OCI-LY3 (cell line): ENCODE results near the gene DENND1A.

Experiments used
- H2AFZ ChIP-seq: fragments of 200-600, 300-600 bp; shearing (Covaris generic); 2 replicates; pipeline ENCODE4 v1.6.0; 2014; ENCODE audit warnings: antibody characterized with exemption, low read depth, low read length
- H3K27ac ChIP-seq: fragments of 200-600, 300-600 bp; sonication (generic); 2 replicates; pipeline ENCODE4 v1.5.1; 2014; ENCODE audit warnings: mild to moderate bottlenecking, low read length, moderate library complexity, mixed read lengths
- H3K27me3 ChIP-seq: fragments of 200-600, 300-600 bp; sonication (generic); 2 replicates; pipeline ENCODE4 v1.6.1; 2014; ENCODE audit warnings: low read depth, low read length, mixed read lengths
- H3K36me3 ChIP-seq: fragments of 200-600, 300-600 bp; sonication (generic); replicated peaks from 2 replicates; pipeline ENCODE3; 2014; ENCODE audit warnings: low read depth, low read length, mixed read lengths
- H3K4me1 ChIP-seq: fragments of 300-600, 200-600 bp; sonication (generic); 2 replicates; pipeline ENCODE4 v1.6.1; 2014; ENCODE audit warnings: low read length, mixed read lengths
- H3K4me2 ChIP-seq: fragments of 200-600, 300-600 bp; sonication (generic); 2 replicates; pipeline ENCODE4 v1.6.1; 2014; ENCODE audit warnings: low read length, mixed read lengths
- H3K4me3 ChIP-seq: fragments of 300-600, 200-600 bp; sonication (generic); 2 replicates; pipeline ENCODE4 v1.5.1; 2014; ENCODE audit warnings: antibody characterized with exemption, mild to moderate bottlenecking, low read length, moderate library complexity
- H3K79me2 ChIP-seq: fragments of 300-600, 200-600 bp; shearing (Covaris generic); 2 replicates; pipeline ENCODE4 v1.6.1; 2014; ENCODE audit warnings: mild to moderate bottlenecking, low read length, mixed read lengths
- H3K9ac ChIP-seq: fragments of 300-600, 200-600 bp; shearing (Covaris generic); 2 replicates; pipeline ENCODE4 v1.6.0; 2014; ENCODE audit warnings: mild to moderate bottlenecking, low read length, moderate library complexity
- H3K9me3 ChIP-seq: fragments of 200-600, 300-600 bp; shearing (Covaris generic); 2 replicates; pipeline ENCODE4 v1.6.1; 2014; ENCODE audit warnings: low read length, mixed read lengths; ENCODE audit not compliant: insufficient read depth
- H4K20me1 ChIP-seq: fragments of 200-600, 300-600 bp; sonication (generic); 2 replicates; pipeline ENCODE4 v1.6.1; 2016; ENCODE audit warnings: low read length, mixed read lengths; ENCODE audit not compliant: insufficient read depth
- CTCF ChIP-seq: fragments of 200-600, 300-600 bp; sonication (generic); IDR thresholded peaks from 2 replicates; pipeline ENCODE4 v1.5.1; 2014; ENCODE audit warnings: antibody characterized with exemption, low read length, low read depth
- EZH2phosphoT487 ChIP-seq: fragments of 200-600 bp; shearing (Covaris generic); IDR thresholded peaks from 2 replicates; pipeline ENCODE4 v1.6.1; 2018; ENCODE audit warnings: antibody characterized with exemption, mixed run types, low read depth

Gene DENND1A

GRCh38 chr9:123354806-123355508 is 575.0 kb downstream of the DENND1A start:
- Histone ChIP-seq H3K27me3 (peaks cover 15% of the 10 kb centered on the region), H3K9ac (no peak overlapping the region), H3K9me3 (no peaks in the 10 kb centered on the region), H3K4me1 (peaks cover 12% of the 10 kb centered on the region), H4K20me1 (no peaks in the 10 kb centered on the region), H2AFZ (peak overlapping the region; percentile 80; the same call in 1 of the 2 replicates), H3K79me2 (no peaks in the 10 kb centered on the region), H3K4me3 (no peak overlapping the region), H3K36me3 (no peaks in the 10 kb centered on the region), H3K4me2 (peak overlapping the region; percentile 81; the same call in 1 of the 2 replicates), H3K27ac (no peak overlapping the region)
- TF ChIP-seq EZH2phosphoT487 = no peak
- no peak for TF ChIP-seq CTCF

GRCh38 chr9:123353984-123354591 is 575.8 kb downstream of the DENND1A start:
- Histone ChIP-seq H3K27me3 (peaks cover 15% of the 10 kb centered on the region), H3K4me3 (peak overlapping the region; percentile 69), H3K4me1 (peaks cover 13% of the 10 kb centered on the region), H3K27ac (no peak overlapping the region), H4K20me1 (no peaks in the 10 kb centered on the region), H3K4me2 (peak overlapping the region; percentile 81), H2AFZ (peak overlapping the region; percentile 80), H3K9ac (no peak overlapping the region), H3K9me3 (no peaks in the 10 kb centered on the region), H3K79me2 (no peaks in the 10 kb centered on the region), H3K36me3 (no peaks in the 10 kb centered on the region)
- peak; percentile 84 for TF ChIP-seq CTCF
- no peak for TF ChIP-seq EZH2phosphoT487

- H3K4me2 ChIP-seq = no peak overlapping the region
- H3K4me1 ChIP-seq = peaks cover 13% of the 10 kb centered on the region
- H3K27ac ChIP-seq = no peak overlapping the region
- H3K9me3 ChIP-seq = no peaks in the 10 kb centered on the region
- H2AFZ ChIP-seq = no peak overlapping the region
- no peak overlapping the region for H3K4me3 ChIP-seq
- no peaks in the 10 kb centered on the region for H3K79me2 ChIP-seq
- H3K36me3 ChIP-seq = no peaks in the 10 kb centered on the region
- no peaks in the 10 kb centered on the region for H4K20me1 ChIP-seq
- peaks cover 18% of the 10 kb centered on the region for H3K27me3 ChIP-seq
- TF ChIP-seq EZH2phosphoT487 (no peak), CTCF (no peak)
- H3K9ac ChIP-seq = no peak overlapping the region
Measured at GRCh38 chr9:123353041-123353440, 576.9 kb downstream of the DENND1A start.

- H3K4me1 ChIP-seq = peaks cover 13% of the 10 kb centered on the region
- H4K20me1 ChIP-seq = no peaks in the 10 kb centered on the region
- no peaks in the 10 kb centered on the region for H3K79me2 ChIP-seq
- TF ChIP-seq CTCF (no peak), EZH2phosphoT487 (no peak)
- H3K4me3 ChIP-seq = no peak overlapping the region
- H3K9me3 ChIP-seq = no peaks in the 10 kb centered on the region
- H3K27me3 ChIP-seq = peaks cover 18% of the 10 kb centered on the region
- H3K27ac ChIP-seq = no peak overlapping the region
- peak overlapping the region; percentile 17; the same call in 1 of the 2 replicates for H3K4me2 ChIP-seq
- H3K9ac ChIP-seq = no peak overlapping the region
- no peak overlapping the region for H2AFZ ChIP-seq
- no peaks in the 10 kb centered on the region for H3K36me3 ChIP-seq
Measured at GRCh38 chr9:123350590-123351310, 579.2 kb downstream of the DENND1A start.
